Measurements from ENCODE around the gene SHF. TPM values are rescaled to one million over a fixed set of nuclear protein-coding genes. Genes with fewer than 3 reads are reported as not detected.

The SHF gene
- total RNA-seq, 4 donors from 2014 or later: 1.5 to 37.5 (median 24.1) TPM

DNA sequence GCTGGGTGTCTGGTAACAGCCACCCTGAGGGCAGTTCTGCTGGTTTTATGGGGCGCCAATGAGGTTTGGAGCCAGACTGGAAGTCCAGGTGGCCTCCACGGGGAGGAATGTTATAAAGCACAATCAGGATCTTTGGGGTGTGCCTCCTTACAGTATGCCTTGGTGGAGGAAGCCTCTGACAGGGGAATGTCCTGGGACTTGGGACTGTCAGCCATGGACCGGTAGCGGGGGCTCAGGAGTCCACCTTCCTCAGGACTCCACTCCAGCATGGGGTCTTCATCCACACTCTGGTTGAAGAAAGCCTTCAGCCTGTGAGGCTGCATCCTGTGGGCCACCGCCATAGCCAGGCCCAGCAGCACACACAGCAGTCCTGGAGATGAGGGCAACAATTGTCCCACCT is 68.8 kb downstream of the SHF start:
- TF ChIP-seq POLR2A (IDR thresholded peaks at IDR 0.05): no peak
- TF ChIP-seq, protein P1, sequence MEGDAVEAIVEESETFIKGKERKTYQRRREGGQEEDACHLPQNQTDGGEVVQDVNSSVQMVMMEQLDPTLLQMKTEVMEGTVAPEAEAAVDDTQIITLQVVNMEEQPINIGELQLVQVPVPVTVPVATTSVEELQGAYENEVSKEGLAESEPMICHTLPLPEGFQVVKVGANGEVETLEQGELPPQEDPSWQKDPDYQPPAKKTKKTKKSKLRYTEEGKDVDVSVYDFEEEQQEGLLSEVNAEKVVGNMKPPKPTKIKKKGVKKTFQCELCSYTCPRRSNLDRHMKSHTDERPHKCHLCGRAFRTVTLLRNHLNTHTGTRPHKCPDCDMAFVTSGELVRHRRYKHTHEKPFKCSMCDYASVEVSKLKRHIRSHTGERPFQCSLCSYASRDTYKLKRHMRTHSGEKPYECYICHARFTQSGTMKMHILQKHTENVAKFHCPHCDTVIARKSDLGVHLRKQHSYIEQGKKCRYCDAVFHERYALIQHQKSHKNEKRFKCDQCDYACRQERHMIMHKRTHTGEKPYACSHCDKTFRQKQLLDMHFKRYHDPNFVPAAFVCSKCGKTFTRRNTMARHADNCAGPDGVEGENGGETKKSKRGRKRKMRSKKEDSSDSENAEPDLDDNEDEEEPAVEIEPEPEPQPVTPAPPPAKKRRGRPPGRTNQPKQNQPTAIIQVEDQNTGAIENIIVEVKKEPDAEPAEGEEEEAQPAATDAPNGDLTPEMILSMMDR (IDR thresholded peaks at IDR 0.05): no peak
- Histone ChIP-seq H3K27ac (no peak overlapping the region), H3K4me3 (no peak overlapping the region), H3K36me3 (no peaks in the 10 kb centered on the region), H3K27me3 (peaks cover 10 to 32% of the 10 kb centered on the region in 2 donors), H3K4me1 (peaks cover 0 to 11% of the 10 kb centered on the region in 2 donors), H3K9me3 (no peaks in the 10 kb centered on the region)
- intact Hi-C loops (cut with DNase I; ENCODE audit: low total_unique reads): no loop called here
- no peak for DNase-seq

DNA sequence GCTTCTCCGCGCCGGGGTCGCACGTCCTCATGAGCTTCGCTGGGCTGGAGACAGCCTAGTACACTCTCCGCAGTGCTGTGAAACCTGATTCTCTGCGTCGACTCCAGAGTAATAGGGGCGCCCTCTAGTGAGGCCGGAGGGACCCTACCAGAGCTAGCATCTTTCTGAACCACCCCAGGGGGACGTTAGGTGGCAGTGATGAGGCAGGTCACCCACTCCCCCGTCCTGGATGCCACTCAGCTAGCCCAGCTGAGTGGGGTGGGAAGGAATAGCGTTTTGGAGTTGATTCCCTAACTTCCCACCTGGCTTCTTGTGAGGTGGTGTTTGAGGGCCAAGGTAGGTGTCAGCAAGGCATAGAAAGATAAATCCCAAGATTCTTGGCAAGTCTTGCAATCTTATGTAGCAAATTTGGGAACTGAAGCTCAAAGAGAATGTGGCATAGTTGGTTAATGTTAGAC is 69.6 kb downstream of the SHF start:
- no peak overlapping the region for H3K27ac ChIP-seq
- peaks cover 0 to 12% of the 10 kb centered on the region in 2 donors for H3K4me1 ChIP-seq
- peak; percentile 77 to 82 for DNase-seq
- no peak overlapping the region for H3K4me3 ChIP-seq
- TF ChIP-seq POLR2A (IDR thresholded peaks at IDR 0.05): no peak
- TF ChIP-seq, protein P1 (IDR thresholded peaks at IDR 0.05): peak; percentile 84 to 94 (median 88)
- no peaks in the 10 kb centered on the region for H3K9me3 ChIP-seq
- H3K27me3 ChIP-seq: peaks cover 10 to 32% of the 10 kb centered on the region in 2 donors
- intact Hi-C loops (cut with DNase I; ENCODE audit: low total_unique reads): no loop called here
- H3K36me3 ChIP-seq: no peaks in the 10 kb centered on the region

DNA sequence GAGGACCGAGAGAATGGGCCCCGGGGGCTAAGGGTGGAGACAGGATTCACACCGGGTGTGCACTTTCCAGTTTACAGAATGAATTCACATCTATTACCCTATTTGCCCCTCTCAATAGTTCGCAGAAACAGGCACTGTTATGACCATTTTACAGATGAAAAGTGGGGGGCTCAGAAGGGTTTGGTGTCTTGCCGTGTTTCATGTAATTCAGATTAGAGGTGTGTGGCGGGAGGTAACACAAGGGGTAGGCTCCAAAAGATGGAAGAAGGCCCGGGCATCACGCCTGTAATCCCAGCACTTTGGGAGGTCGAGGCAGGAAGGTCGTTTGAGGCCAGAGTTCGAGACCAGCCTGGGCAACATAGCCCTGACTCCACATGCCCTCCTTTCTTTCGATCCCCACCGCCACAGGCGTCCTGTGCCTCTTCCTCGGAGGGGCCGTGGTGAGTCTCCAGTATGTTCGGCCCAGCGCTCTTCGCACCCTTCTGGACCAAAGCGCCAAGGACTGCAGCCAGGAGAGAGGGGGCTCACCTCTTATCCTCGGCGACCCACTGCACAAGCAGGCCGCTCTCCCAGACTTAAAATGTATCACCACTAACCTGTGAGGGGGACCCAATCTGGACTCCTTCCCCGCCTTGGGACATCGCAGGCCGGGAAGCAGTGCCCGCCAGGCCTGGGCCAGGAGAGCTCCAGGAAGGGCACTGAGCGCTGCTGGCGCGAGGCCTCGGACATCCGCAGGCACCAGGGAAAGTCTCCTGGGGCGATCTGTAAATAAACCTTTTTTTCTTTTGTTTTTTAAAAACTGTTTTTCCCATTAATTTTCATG is 70.2 kb downstream of the SHF start:
- no peaks in the 10 kb centered on the region for H3K36me3 ChIP-seq
- intact Hi-C loops (cut with DNase I; ENCODE audit: low total_unique reads): no loop called here
- H3K9me3 ChIP-seq: no peaks in the 10 kb centered on the region
- no peak for TF ChIP-seq POLR2A (IDR thresholded peaks at IDR 0.05)
- TF ChIP-seq, protein P1 (IDR thresholded peaks at IDR 0.05): no peak
- no peak for DNase-seq
- no peak overlapping the region for H3K4me3 ChIP-seq
- H3K27ac ChIP-seq: no peak overlapping the region
- peaks cover 0 to 12% of the 10 kb centered on the region in 2 donors for H3K4me1 ChIP-seq
- H3K27me3 ChIP-seq: peaks cover 10 to 32% of the 10 kb centered on the region in 2 donors

Other genes with a start within 250 kb of the SHF start
- gene TERB2, start 231.3 kb downstream of the SHF start, total RNA-seq: not detected
- 10 to 100 TPM in 3 of 4 donors, 1 to 10 TPM in 1; 4.9 to 30.6 (median 19.3) TPM for gene SORD, start 164.8 kb downstream of the SHF start, total RNA-seq
- under 1 TPM in 3 of 4 donors, not detected in 1; under 0.01 to 0.70 (median under 0.01) TPM for gene DUOX2, start 73.8 kb downstream of the SHF start, total RNA-seq
- gene DUOXA2, start 73.6 kb downstream of the SHF start, total RNA-seq: not detected
- 1 to 10 TPM in 2 of 4 donors, not detected in 2; 1.4 to 2.5 TPM for gene DUOXA1, start 58.1 kb downstream of the SHF start, total RNA-seq
- gene DUOX1, start 58.0 kb downstream of the SHF start, total RNA-seq: 1 to 10 TPM in 1 of 4 donors, under 1 TPM in 2, not detected in 1; 0.24 to 1.3 (median 0.26) TPM
- gene SLC28A2, start 64.3 kb upstream of the SHF start, total RNA-seq: not detected
- gene GATM, start 190.6 kb upstream of the SHF start, total RNA-seq: 10 to 100 TPM; 19.2 to 27.1 (median 23.6) TPM